Measurements from ENCODE around the gene EIF2AK2. TPM values are rescaled to one million over a fixed set of nuclear protein-coding genes. Genes with fewer than 3 reads are reported as not detected.

The EIF2AK2 gene
- total RNA-seq, 6 experiments from 2014 or later: 10.2 to 19.0 (median 13.3) TPM

DNA sequence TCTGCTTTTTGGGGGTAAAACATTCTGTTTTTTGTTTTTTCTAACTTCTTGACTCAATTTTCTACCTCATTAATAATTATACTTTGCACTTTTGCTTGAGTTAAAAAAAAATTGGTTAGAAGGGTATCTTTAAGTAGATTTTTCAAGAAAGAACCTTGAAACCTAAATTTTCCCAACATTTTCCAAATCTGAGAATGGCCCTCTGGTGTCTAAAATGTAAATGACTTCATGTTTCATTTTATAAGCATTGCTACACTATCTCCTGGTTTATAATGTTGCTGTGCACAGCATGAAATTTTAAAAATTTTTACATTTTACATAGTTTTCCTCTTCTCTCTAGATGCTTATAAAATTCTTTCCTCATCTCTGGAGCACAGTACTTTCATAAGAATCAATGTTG, 14.2 kb downstream of the EIF2AK2 start:
- TF ChIP-seq, protein P1, sequence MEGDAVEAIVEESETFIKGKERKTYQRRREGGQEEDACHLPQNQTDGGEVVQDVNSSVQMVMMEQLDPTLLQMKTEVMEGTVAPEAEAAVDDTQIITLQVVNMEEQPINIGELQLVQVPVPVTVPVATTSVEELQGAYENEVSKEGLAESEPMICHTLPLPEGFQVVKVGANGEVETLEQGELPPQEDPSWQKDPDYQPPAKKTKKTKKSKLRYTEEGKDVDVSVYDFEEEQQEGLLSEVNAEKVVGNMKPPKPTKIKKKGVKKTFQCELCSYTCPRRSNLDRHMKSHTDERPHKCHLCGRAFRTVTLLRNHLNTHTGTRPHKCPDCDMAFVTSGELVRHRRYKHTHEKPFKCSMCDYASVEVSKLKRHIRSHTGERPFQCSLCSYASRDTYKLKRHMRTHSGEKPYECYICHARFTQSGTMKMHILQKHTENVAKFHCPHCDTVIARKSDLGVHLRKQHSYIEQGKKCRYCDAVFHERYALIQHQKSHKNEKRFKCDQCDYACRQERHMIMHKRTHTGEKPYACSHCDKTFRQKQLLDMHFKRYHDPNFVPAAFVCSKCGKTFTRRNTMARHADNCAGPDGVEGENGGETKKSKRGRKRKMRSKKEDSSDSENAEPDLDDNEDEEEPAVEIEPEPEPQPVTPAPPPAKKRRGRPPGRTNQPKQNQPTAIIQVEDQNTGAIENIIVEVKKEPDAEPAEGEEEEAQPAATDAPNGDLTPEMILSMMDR (IDR thresholded peaks at IDR 0.05): no peak
- TF ChIP-seq POLR2A (IDR thresholded peaks at IDR 0.05): no peak
- intact Hi-C loops (cut with DNase I): no loop called here

GRCh38 chr2:37132914-37133313, 23.9 kb downstream of the EIF2AK2 start:
- Histone ChIP-seq H3K9me3 (no peaks in the 10 kb centered on the region), H3K4me1 (no peaks in the 10 kb centered on the region), H3K27me3 (no peaks in the 10 kb centered on the region), H3K36me3 (peaks cover 0 to 57% (median 23%) of the 10 kb centered on the region in 4 donors), H3K4me3 (no peak overlapping the region), H3K27ac (no peak overlapping the region)
- WGBS (ENCODE audit: insufficient coverage, low coverage, low lambda C conversion rate, missing lambda C conversion rate): 98% methylated on average over 6 of the region's 6 CpGs
- intact Hi-C loops (cut with DNase I): no loop called here
- TF ChIP-seq, protein P1 (IDR thresholded peaks at IDR 0.05): no peak
- no peak for TF ChIP-seq POLR2A (IDR thresholded peaks at IDR 0.05)
- ATAC-seq (no peak), DNase-seq (no peak)

More for the DNA sequence above, 14.2 kb downstream of the EIF2AK2 start:
- Histone ChIP-seq H3K36me3 (peaks cover 3 to 61% (median 24%) of the 10 kb centered on the region in 4 donors), H3K27ac (no peak overlapping the region), H3K4me1 (no peaks in the 10 kb centered on the region), H3K27me3 (no peaks in the 10 kb centered on the region), H3K4me3 (no peak overlapping the region), H3K9me3 (no peaks in the 10 kb centered on the region)
- no peak for ATAC-seq
- no peak for DNase-seq

- TF ChIP-seq POLR2A (IDR thresholded peaks at IDR 0.05): no peak
- TF ChIP-seq, protein P1 (IDR thresholded peaks at IDR 0.05): no peak
- no peak for DNase-seq
- H3K36me3 ChIP-seq: peaks cover 0 to 34% (median 5%) of the 10 kb centered on the region in 4 donors
- WGBS (ENCODE audit: insufficient coverage, low coverage, low lambda C conversion rate, missing lambda C conversion rate): 100% methylated on average over 2 of the region's 2 CpGs
- ATAC-seq: no peak
- H3K27ac ChIP-seq: no peak overlapping the region
- no peaks in the 10 kb centered on the region for H3K27me3 ChIP-seq
- no peak overlapping the region for H3K4me3 ChIP-seq
- intact Hi-C loops (cut with DNase I): no loop called here
- H3K4me1 ChIP-seq: no peaks in the 10 kb centered on the region
- H3K9me3 ChIP-seq: no peaks in the 10 kb centered on the region
Measured at GRCh38 chr2:37125416-37125815, 31.4 kb downstream of the EIF2AK2 start.

DNA sequence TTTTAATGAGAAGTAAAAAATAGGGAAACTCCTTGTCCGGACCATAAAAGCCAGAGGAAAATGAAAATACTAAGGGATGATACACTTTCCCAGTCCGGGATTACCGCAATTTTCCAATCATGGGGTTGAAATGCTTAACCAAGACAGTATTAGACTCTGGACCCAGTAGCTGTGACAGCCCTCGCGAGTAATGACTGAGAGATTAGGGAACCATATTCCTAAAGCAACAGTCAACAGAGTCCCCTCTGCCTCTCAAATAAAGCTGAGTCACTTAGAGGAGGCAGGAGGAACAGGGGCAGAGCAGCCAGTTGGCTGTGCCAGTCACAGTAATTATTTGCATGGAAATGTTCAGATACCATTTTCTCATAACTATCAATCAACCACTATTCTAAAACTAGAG, 37.6 kb downstream of the EIF2AK2 start:
- ATAC-seq: no peak
- Histone ChIP-seq H3K4me1 (no peaks in the 10 kb centered on the region), H3K4me3 (no peak overlapping the region), H3K36me3 (peaks cover 0 to 28% (median 4%) of the 10 kb centered on the region in 4 donors), H3K9me3 (no peaks in the 10 kb centered on the region), H3K27ac (no peak overlapping the region), H3K27me3 (no peaks in the 10 kb centered on the region)
- no peak for DNase-seq
- intact Hi-C loops (cut with DNase I): no loop called here
- 93% methylated on average over 4 of the region's 5 CpGs for WGBS (ENCODE audit: insufficient coverage, low coverage, low lambda C conversion rate, missing lambda C conversion rate)
- TF ChIP-seq, protein P1 (IDR thresholded peaks at IDR 0.05): no peak
- no peak for TF ChIP-seq POLR2A (IDR thresholded peaks at IDR 0.05)

GRCh38 chr2:37117566-37117965, 39.2 kb downstream of the EIF2AK2 start:
- ATAC-seq: no peak
- no peaks in the 10 kb centered on the region for H3K9me3 ChIP-seq
- no CpG with 5 or more reads among the region's 1 CpG for WGBS (ENCODE audit: insufficient coverage, low coverage, low lambda C conversion rate, missing lambda C conversion rate)
- no peak for TF ChIP-seq POLR2A (IDR thresholded peaks at IDR 0.05)
- TF ChIP-seq, protein P1 (IDR thresholded peaks at IDR 0.05): no peak
- no peak for DNase-seq
- H3K27me3 ChIP-seq: no peaks in the 10 kb centered on the region
- H3K36me3 ChIP-seq: peaks cover 0 to 40% (median 7%) of the 10 kb centered on the region in 4 donors
- H3K27ac ChIP-seq: no peak overlapping the region
- no peak overlapping the region for H3K4me3 ChIP-seq
- intact Hi-C loops (cut with DNase I): no loop called here
- H3K4me1 ChIP-seq: no peaks in the 10 kb centered on the region
